Prostate gland (tissue), 2 donors: ENCODE data around the gene KDM4B.

Experiments
- CTCF ChIP-seq, 4 experiments: fragments of 200-600 bp in 2 of 4; fragments of 450-650 bp in 2 of 4; sonication (generic) in 2 of 4; IDR thresholded peaks; 1 replicate in 3 of 4; 2 replicates in 1 of 4; pipeline ENCODE4 v1.5.1; 2016 to 2019; ENCODE audit warnings: antibody characterized with exemption in 4 of 4, mild to moderate bottlenecking in 2 of 4, moderate library complexity in 2 of 4
- POLR2A ChIP-seq: fragments of 450-650 bp; IDR thresholded peaks from one replicate; pipeline ENCODE4 v1.6.1; 2016; ENCODE audit warnings: antibody characterized with exemption, mild to moderate bottlenecking
- POLR2AphosphoS5 ChIP-seq: sonication (generic); formaldehyde crosslinking; IDR thresholded peaks from one replicate; pipeline ENCODE4 v1.6.1; 2017; ENCODE audit warnings: antibody characterized with exemption

GRCh38 chr19:5113633-5114586 is 145.0 kb downstream of the KDM4B start:
- TF ChIP-seq CTCF (IDR thresholded peaks at IDR 0.05) (no peak), POLR2AphosphoS5 (no peak), POLR2A (no peak)
